GM21381 (cell line): ENCODE measurements around the gene CDCA7.
"Not testable (repeated sequence)": the region's sequence is repeated elsewhere in the genome, so short reads cannot be mapped to it uniquely, and the experiment has no call there.

Source experiments
- ATAC-seq: cut with Tn5 transposase; IDR thresholded peaks from one replicate; pipeline ENCODE4 v1.9.1; 2021; ENCODE audit warnings: mild to moderate bottlenecking, moderate library complexity; ENCODE audit not compliant: unreplicated experiment

The CDCA7 gene

GRCh38 chr2:173401716-173402326 is 47.1 kb downstream of the CDCA7 start:
- no peak for ATAC-seq

- ATAC-seq = peak; percentile 71
Measured at GRCh38 chr2:173402405-173402974, 47.8 kb downstream of the CDCA7 start.

DNA sequence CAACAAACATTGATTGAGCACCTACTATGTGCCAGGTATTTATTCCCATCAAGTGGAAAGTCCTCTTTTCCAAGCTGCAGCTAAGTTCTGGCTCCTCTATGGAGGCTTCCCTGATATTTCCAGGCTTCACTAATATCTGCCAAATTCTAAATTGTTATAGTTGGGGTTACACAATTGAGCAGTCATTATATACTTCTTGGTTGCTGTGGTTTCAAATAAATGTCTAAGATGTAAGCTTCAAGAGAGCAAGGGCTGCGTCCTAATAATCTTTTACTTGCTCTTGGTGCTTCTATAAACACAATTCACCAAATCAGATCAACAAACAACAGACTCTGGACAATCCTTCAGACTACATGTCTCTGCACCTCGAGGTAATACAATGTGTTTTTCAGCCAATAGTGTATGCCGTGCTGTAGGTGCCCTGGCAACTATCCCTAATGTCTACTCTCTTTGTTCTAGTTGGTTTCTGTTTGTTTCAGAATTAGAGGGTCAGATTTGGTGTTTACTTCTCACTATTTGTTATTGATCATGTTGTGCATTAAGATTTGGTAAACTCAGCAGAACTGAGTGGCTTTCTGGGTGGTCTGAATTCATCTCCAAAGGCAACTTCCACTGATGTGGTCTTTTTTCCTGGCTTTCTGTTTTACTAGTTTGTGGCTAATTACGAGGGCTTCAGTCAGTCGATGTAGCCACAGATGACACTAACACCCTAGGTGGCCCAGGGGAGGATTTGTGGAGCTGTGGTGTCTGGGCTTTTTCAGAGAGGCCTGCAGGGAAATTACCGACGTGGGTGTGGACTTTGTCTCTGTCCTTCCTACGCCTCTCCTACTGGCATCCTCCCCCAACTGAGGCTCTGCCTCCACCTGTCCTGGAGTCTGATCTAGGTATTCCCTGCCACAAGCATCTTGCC is 50.4 kb downstream of the CDCA7 start:
- ATAC-seq = no peak

- no peak for ATAC-seq
Measured at GRCh38 chr2:173407176-173407575, 52.5 kb downstream of the CDCA7 start.

DNA sequence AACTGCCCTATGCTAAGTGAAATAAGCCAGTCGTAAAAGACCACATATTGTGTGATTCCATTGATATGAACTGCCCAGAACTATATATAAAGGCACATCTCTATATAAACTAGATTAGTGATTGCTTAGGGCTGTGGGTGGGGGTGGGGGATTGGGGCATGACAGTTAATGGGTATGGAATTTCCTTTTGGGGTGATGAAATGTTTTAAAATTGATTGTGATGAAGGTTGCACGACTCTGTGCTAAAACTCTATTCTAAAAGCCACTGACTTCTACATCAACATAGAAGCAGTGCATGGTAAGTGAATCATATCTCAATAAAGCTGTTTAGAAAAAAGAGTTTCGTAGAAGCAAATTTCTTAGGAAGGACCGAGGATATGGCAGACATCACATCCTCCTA is 53.0 kb downstream of the CDCA7 start:
- ATAC-seq = no peak

- ATAC-seq = no peak
Measured at GRCh38 chr2:173410579-173410978, 55.9 kb downstream of the CDCA7 start.

GRCh38 chr2:173412628-173413027 is 58.0 kb downstream of the CDCA7 start:
- no peak for ATAC-seq

DNA sequence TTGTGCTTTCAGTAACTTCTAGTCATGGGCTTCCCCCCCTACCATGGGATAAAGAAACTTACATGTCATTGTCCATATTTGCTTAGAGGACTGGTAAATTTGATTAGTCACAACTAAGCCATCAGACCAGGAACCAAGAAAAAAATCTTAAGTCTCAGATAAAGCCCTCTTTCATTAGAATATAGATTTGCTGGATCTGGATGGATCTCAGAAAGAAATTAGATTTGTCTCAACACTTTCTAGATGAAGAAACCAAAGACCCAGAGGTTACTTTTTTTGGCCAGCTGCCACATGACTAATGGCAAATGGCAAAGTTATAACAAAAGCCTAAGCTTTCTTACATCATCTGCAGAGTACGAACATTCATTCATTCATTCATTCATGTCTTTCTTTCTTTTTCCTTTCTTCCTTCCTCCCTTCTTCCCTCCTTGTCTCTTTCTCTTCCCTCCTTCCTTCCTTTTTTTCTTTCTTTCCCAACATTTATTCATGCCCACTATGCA is 60.2 kb downstream of the CDCA7 start:
- no peak for ATAC-seq

GRCh38 chr2:173415431-173416381 is 61.0 kb downstream of the CDCA7 start:
- no peak for ATAC-seq

GRCh38 chr2:173416415-173417152 is 61.9 kb downstream of the CDCA7 start:
- not testable (repeated sequence) for ATAC-seq

GRCh38 chr2:173417341-173417740 is 62.7 kb downstream of the CDCA7 start:
- no peak for ATAC-seq

DNA sequence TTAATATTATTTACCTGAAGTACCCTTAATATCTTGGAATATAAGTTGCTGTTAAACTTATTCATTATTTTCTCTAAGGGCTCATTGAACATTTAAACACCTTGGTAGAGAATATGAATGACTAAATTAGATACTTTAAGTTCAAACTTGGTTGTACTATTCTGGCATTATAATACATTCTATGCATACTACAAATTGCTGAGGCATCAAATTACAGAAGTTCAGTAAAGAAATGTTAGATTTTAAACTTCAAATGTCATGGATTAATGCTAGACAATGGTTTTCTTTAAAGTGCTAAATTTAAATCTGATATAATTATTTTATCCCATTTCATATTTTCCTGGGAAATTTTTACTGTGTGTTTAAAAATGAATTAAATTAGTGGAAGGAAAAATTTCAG is 63.1 kb downstream of the CDCA7 start:
- ATAC-seq = no peak
